Hepatocyte (in vitro differentiated cells): ENCODE results near the gene ATP6V0B. TPM values are rescaled to one million over a fixed set of nuclear protein-coding genes. Genes with fewer than 3 reads are reported as not detected.

Source experiments
- DNase-seq: peaks from one replicate; pipeline ENCODE4 v3.0.0-alpha.2; 2016; ENCODE audit warnings: low spot score
- H2AFZ ChIP-seq: fragments of 200-600 bp; sonication (generic); 2 replicates; pipeline ENCODE4 v1.6.0; 2016; ENCODE audit warnings: antibody characterized with exemption, mild to moderate bottlenecking
- H3K27ac ChIP-seq: fragments of 200-600 bp; sonication (generic); 2 replicates; pipeline ENCODE4 v1.5.1; 2016; ENCODE audit warnings: mild to moderate bottlenecking
- H3K27me3 ChIP-seq: fragments of 200-600 bp; sonication (generic); 2 replicates; pipeline ENCODE4 v1.6.1; 2016
- H3K36me3 ChIP-seq: fragments of 200-600 bp; sonication (generic); replicated peaks from 2 replicates; pipeline ENCODE4 v1.5.1; 2016; ENCODE audit warnings: low read depth; ENCODE audit not compliant: insufficient read depth
- H3K4me1 ChIP-seq: fragments of 200-600 bp; sonication (generic); 2 replicates; pipeline ENCODE4 v1.5.1; 2016; ENCODE audit warnings: mild to moderate bottlenecking, moderate library complexity; ENCODE audit not compliant: insufficient read depth
- H3K4me2 ChIP-seq: fragments of 200-600 bp; sonication (generic); 2 replicates; pipeline ENCODE4 v1.6.0; 2016
- H3K4me3 ChIP-seq: fragments of 200-600 bp; sonication (generic); 2 replicates; pipeline ENCODE4 v1.5.1; 2016; ENCODE audit warnings: mild to moderate bottlenecking
- H3K79me2 ChIP-seq: fragments of 200-600 bp; sonication (generic); 2 replicates; pipeline ENCODE4 v1.6.0; 2017; ENCODE audit warnings: mild to moderate bottlenecking
- H3K9me2 ChIP-seq: fragments of 200-600 bp; sonication (generic); replicated peaks from 2 replicates; pipeline ENCODE4 v1.6.0; 2017; ENCODE audit warnings: mild to moderate bottlenecking; ENCODE audit not compliant: insufficient read depth
- H3K9me3 ChIP-seq: fragments of 200-600 bp; sonication (generic); 2 replicates; pipeline ENCODE4 v1.5.1; 2016; ENCODE audit warnings: low read depth, mild to moderate bottlenecking
- H4K20me1 ChIP-seq: fragments of 200-600 bp; sonication (generic); 2 replicates; pipeline ENCODE4 v1.6.0; 2016; ENCODE audit warnings: mild to moderate bottlenecking; ENCODE audit not compliant: insufficient read depth, poor library complexity, severe bottlenecking
- EZH2 ChIP-seq: fragments of 200-600 bp; sonication (generic); IDR thresholded peaks from 2 replicates; pipeline ENCODE4 v1.6.1; 2016; ENCODE audit warnings: antibody characterized with exemption, mild to moderate bottlenecking, borderline replicate concordance
- EZH2phosphoT487 ChIP-seq: fragments of 200-600 bp; sonication (generic); IDR thresholded peaks from one replicate; pipeline ENCODE4 v1.6.1; 2018; ENCODE audit warnings: antibody characterized with exemption, mild to moderate bottlenecking, low read depth, moderate library complexity; ENCODE audit not compliant: unreplicated experiment, severe bottlenecking
- WGBS: methylation state at CpG from one replicate; pipeline ENCODE4 v1.1.6; 2016; ENCODE audit warnings: low lambda C conversion rate; ENCODE audit errors: missing lambda C conversion rate; 5-methylcytosine and 5-hydroxymethylcytosine counted together
- polyA plus RNA-seq: library from polyadenylated mRNA; unstranded; fragments of >200 nt; fragmentation: Nextera tagmentation; extraction: Ambion mirVana; gene quantifications from 2 replicates; pipeline ENCODE4 v1.2.1, GENCODE V29; 2016
- total RNA-seq: library from RNA; depleted of rRNA; stranded (reverse); fragments of >200 nt; gene quantifications from 2 replicates; pipeline ENCODE4 v1.2.3, GENCODE V29; 2014
- TF ChIP-seq, protein P1 (sequence below): fragments of 200-600 bp; sonication (generic); IDR thresholded peaks from 2 replicates; pipeline ENCODE4 v1.5.1; 2016; ENCODE audit warnings: antibody characterized with exemption, mild to moderate bottlenecking; ENCODE audit not compliant: poor library complexity

The ATP6V0B gene
- total and polyA plus RNA-seq, 2 experiments from 2014 or later = 195 to 366 TPM

DNA sequence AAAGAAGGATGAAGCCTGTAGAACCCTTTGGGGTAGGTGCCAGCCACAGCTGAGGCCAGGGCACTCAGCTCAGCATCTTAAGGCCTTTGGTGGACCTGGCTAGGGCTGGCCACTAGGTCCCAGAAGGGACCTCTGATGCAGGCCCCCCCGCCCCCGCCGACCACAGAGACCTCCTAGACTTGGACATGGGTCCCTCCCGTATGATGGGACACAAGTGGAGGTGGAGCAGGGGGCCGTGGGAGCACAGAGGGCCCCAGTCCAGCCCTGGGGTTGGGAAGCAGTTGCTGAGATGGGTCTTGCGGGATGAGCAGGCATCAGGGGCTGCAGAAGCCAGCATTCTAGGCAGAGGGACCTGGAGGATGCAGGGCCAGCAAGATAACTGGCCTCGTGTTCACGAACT lies 7.5 kb downstream of the ATP6V0B start:
- DNase-seq = no peak
- no peaks in the 10 kb centered on the region for H3K36me3 ChIP-seq
- no peak overlapping the region for H3K27ac ChIP-seq
- WGBS = 94% methylated on average over 8 of the region's 8 CpGs
- no peak for TF ChIP-seq EZH2
- no peak for TF ChIP-seq EZH2phosphoT487
- TF ChIP-seq, protein P1, sequence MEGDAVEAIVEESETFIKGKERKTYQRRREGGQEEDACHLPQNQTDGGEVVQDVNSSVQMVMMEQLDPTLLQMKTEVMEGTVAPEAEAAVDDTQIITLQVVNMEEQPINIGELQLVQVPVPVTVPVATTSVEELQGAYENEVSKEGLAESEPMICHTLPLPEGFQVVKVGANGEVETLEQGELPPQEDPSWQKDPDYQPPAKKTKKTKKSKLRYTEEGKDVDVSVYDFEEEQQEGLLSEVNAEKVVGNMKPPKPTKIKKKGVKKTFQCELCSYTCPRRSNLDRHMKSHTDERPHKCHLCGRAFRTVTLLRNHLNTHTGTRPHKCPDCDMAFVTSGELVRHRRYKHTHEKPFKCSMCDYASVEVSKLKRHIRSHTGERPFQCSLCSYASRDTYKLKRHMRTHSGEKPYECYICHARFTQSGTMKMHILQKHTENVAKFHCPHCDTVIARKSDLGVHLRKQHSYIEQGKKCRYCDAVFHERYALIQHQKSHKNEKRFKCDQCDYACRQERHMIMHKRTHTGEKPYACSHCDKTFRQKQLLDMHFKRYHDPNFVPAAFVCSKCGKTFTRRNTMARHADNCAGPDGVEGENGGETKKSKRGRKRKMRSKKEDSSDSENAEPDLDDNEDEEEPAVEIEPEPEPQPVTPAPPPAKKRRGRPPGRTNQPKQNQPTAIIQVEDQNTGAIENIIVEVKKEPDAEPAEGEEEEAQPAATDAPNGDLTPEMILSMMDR = no peak
- no peak overlapping the region for H3K4me2 ChIP-seq
- H2AFZ ChIP-seq = no peak overlapping the region
- H4K20me1 ChIP-seq = peaks cover 11% of the 10 kb centered on the region
- H3K27me3 ChIP-seq = no peaks in the 10 kb centered on the region
- peaks cover 29% of the 10 kb centered on the region for H3K79me2 ChIP-seq
- no peaks in the 10 kb centered on the region for H3K9me3 ChIP-seq
- H3K9me2 ChIP-seq = no peaks in the 10 kb centered on the region
- H3K4me1 ChIP-seq = peaks cover 29% of the 10 kb centered on the region
- no peak overlapping the region for H3K4me3 ChIP-seq

DNA sequence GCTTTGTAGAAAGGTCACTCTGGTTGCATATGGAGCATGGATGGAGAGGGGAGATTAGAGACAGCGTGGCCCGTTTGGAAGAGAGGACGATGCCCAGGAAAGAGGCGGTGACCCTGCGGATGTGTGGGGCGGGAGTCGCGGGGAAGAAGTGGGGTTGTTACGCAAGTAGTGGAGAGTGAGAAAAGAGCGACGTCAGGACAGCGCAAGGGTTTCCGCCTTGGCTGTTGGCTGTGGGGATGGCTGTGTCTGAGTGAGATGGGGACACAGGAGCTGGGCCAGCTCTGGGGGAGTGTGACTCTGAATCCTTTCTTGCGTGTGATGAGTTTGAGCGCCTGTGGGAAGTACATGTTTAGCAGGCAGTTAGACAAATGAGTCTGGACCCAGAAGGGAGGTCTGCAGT lies 8.0 kb downstream of the ATP6V0B start:
- Histone ChIP-seq H3K79me2 (peaks cover 23% of the 10 kb centered on the region), H2AFZ (no peak overlapping the region), H3K36me3 (no peaks in the 10 kb centered on the region), H3K27me3 (no peaks in the 10 kb centered on the region), H3K9me3 (no peaks in the 10 kb centered on the region), H4K20me1 (peaks cover 5% of the 10 kb centered on the region), H3K4me2 (no peak overlapping the region), H3K27ac (no peak overlapping the region), H3K9me2 (no peaks in the 10 kb centered on the region), H3K4me1 (peaks cover 26% of the 10 kb centered on the region), H3K4me3 (no peak overlapping the region)
- DNase-seq = no peak
- WGBS = 95% methylated on average over 15 of the region's 15 CpGs
- TF ChIP-seq EZH2 (no peak), EZH2phosphoT487 (no peak)
- TF ChIP-seq, protein P1 = no peak

DNA sequence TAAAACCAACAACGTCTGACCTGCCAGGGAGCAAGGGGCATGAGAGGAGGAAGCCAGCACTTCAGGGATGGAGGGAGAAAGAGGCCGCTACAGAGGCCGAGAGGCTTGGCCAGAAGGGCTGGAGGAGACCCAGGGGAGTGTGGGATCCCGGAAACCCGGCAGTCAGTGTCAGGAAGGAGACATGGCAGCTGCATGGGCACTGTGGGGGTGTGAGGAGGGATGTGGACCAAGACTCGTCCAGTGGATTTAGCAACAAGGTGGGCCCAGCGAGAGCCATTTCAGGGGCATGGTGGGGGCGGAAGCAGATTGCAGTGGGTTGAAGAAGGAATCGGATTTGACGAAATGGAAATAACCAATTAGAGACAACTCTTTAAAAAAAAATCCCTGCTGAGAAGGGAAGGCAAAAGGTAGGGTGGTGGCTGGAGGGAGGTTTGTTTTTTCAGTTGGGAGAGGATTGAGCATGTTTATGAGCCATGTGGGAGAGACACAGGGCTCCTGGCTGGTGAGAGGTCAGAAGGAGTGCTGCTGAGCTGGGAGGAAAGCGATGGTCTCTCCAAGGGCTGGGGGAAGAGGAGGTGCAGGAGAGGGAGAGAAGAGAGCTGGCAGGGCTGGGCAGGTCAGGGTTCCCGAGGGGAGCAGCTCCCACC lies 8.6 kb downstream of the ATP6V0B start:
- no peak overlapping the region for H3K4me3 ChIP-seq
- H3K4me1 ChIP-seq = peaks cover 23% of the 10 kb centered on the region
- DNase-seq = no peak
- H3K27ac ChIP-seq = no peak overlapping the region
- TF ChIP-seq EZH2 (no peak), EZH2phosphoT487 (no peak)
- TF ChIP-seq, protein P1 = no peak
- no peaks in the 10 kb centered on the region for H3K9me3 ChIP-seq
- 93% methylated on average over 12 of the region's 12 CpGs for WGBS
- no peaks in the 10 kb centered on the region for H4K20me1 ChIP-seq
- H3K27me3 ChIP-seq = no peaks in the 10 kb centered on the region
- H3K79me2 ChIP-seq = peaks cover 21% of the 10 kb centered on the region
- no peak overlapping the region for H2AFZ ChIP-seq
- no peaks in the 10 kb centered on the region for H3K9me2 ChIP-seq
- H3K36me3 ChIP-seq = no peaks in the 10 kb centered on the region
- H3K4me2 ChIP-seq = no peak overlapping the region

DNA sequence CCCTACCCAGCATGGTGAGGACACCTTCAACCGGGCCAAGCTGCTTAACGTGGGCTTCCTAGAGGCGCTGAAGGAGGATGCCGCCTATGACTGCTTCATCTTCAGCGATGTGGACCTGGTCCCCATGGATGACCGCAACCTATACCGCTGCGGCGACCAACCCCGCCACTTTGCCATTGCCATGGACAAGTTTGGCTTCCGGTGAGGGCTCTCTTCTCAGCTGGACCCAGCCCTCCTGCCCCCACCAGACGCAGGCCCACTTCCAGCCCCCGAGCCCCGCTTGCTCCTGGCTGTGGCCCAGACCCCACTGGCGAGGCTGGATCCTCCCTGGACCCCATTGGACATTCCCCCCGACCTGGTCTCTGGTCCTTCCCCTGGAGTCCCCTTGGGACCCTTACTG lies 10.1 kb downstream of the ATP6V0B start:
- no peak overlapping the region for H2AFZ ChIP-seq
- H3K27ac ChIP-seq = no peak overlapping the region
- peaks cover 18% of the 10 kb centered on the region for H3K4me1 ChIP-seq
- WGBS = 97% methylated on average over 12 of the region's 16 CpGs
- H3K9me3 ChIP-seq = no peaks in the 10 kb centered on the region
- no peaks in the 10 kb centered on the region for H4K20me1 ChIP-seq
- H3K4me2 ChIP-seq = no peak overlapping the region
- TF ChIP-seq, protein P1 = no peak
- TF ChIP-seq EZH2 = no peak
- TF ChIP-seq EZH2phosphoT487 = no peak
- DNase-seq = no peak
- no peaks in the 10 kb centered on the region for H3K36me3 ChIP-seq
- no peak overlapping the region for H3K4me3 ChIP-seq
- H3K27me3 ChIP-seq = no peaks in the 10 kb centered on the region
- H3K79me2 ChIP-seq = peaks cover 13% of the 10 kb centered on the region
- H3K9me2 ChIP-seq = no peaks in the 10 kb centered on the region
